ENCODE results near the gene LMNB1.

DNA sequence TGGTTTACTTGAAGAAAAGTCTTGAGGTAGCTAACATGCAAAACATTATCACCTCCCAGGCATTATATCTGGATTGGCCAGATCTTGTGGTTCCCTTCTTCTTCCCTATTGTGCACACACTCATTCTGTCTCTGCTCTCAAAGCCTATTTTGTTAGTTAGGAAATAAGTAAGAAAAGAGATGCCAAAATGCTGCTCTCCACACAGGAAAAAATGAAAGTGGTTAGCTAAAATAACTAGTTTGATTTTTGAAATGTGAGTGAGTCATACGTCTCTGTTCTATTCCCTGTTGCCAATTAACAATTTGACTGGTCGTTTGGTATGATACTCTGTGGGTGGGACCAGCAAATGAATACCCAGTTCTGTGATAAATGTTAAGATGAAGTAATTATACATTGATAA lies 28.1 kb downstream of the LMNB1 start:
- TF ChIP-seq CREB1 (IDR thresholded peaks at IDR 0.05; ENCODE audit: low read depth): no peak
- TF ChIP-seq EGR1 (IDR thresholded peaks at IDR 0.05): no peak
- TF ChIP-seq, protein P1, sequence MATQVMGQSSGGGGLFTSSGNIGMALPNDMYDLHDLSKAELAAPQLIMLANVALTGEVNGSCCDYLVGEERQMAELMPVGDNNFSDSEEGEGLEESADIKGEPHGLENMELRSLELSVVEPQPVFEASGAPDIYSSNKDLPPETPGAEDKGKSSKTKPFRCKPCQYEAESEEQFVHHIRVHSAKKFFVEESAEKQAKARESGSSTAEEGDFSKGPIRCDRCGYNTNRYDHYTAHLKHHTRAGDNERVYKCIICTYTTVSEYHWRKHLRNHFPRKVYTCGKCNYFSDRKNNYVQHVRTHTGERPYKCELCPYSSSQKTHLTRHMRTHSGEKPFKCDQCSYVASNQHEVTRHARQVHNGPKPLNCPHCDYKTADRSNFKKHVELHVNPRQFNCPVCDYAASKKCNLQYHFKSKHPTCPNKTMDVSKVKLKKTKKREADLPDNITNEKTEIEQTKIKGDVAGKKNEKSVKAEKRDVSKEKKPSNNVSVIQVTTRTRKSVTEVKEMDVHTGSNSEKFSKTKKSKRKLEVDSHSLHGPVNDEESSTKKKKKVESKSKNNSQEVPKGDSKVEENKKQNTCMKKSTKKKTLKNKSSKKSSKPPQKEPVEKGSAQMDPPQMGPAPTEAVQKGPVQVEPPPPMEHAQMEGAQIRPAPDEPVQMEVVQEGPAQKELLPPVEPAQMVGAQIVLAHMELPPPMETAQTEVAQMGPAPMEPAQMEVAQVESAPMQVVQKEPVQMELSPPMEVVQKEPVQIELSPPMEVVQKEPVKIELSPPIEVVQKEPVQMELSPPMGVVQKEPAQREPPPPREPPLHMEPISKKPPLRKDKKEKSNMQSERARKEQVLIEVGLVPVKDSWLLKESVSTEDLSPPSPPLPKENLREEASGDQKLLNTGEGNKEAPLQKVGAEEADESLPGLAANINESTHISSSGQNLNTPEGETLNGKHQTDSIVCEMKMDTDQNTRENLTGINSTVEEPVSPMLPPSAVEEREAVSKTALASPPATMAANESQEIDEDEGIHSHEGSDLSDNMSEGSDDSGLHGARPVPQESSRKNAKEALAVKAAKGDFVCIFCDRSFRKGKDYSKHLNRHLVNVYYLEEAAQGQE (IDR thresholded peaks at IDR 0.05; ENCODE audit: low read depth): no peak
- no peak for TF ChIP-seq YY1 (IDR thresholded peaks at IDR 0.05; ENCODE audit: low read depth)
- no peak for TF ChIP-seq TEAD4 (IDR thresholded peaks at IDR 0.05)
- no peak for TF ChIP-seq CEBPB (IDR thresholded peaks at IDR 0.05)
- no peak for TF ChIP-seq RAD21 (IDR thresholded peaks at IDR 0.05; ENCODE audit: low read depth)
- no peak for TF ChIP-seq MAX (IDR thresholded peaks at IDR 0.05)
- TF ChIP-seq TAF1 (IDR thresholded peaks at IDR 0.05; ENCODE audit: low read depth): no peak
